BJ (cell line): Measurements from ENCODE around the gene RELL2. TPM values are rescaled to one million over a fixed set of nuclear protein-coding genes. Genes with fewer than 3 reads are reported as not detected.

Experiments
- CTCF ChIA-PET: fragments of 350-600 bp; formaldehyde crosslinking; extraction: SDS; loops from one replicate; lab custom pipeline; 2021; ENCODE audit warnings: antibody characterized with exemption, inconsistent platforms; lab: Yijun Ruan, JAX
- POLR2A ChIA-PET: fragments of 300-600 bp; sonication (Branson Sonifier 250); formaldehyde crosslinking; extraction: SDS; loops from one replicate; lab custom pipeline; 2021; ENCODE audit warnings: antibody characterized with exemption; lab: Charles Lee
- DNase-seq: peaks from one replicate; pipeline ENCODE4 v3.0.0-alpha.2; 2011; ENCODE audit warnings: low read depth
- H3K27me3 ChIP-seq: 2 replicates; pipeline ENCODE4 v1.6.0; 2011; ENCODE audit warnings: low read length; ENCODE audit not compliant: control insufficient read depth, insufficient read depth
- H3K36me3 ChIP-seq: 2 replicates; pipeline ENCODE4 v1.5.1; 2011; ENCODE audit warnings: low read length; ENCODE audit not compliant: control insufficient read depth, insufficient read depth
- H3K4me3 ChIP-seq: 2 replicates; pipeline ENCODE4 v1.5.1; 2011; ENCODE audit warnings: low read depth, mild to moderate bottlenecking, control low read depth, low read length
- CTCF ChIP-seq: IDR thresholded peaks from 2 replicates; pipeline ENCODE4 v1.5.1; 2011; ENCODE audit warnings: low read depth, mild to moderate bottlenecking, control low read depth, inconsistent platforms, low read length, moderate library complexity; ENCODE audit not compliant: insufficient read depth
- polyA plus RNA-seq: library from polyadenylated mRNA; depleted of rRNA; stranded (reverse); fragments of >200 nt; gene quantifications from 2 replicates; pipeline ENCODE4 v1.2.3, GENCODE V29; 2011

RELL2 gene
- polyA plus RNA-seq, 1 experiment: 5.0 TPM

DNA sequence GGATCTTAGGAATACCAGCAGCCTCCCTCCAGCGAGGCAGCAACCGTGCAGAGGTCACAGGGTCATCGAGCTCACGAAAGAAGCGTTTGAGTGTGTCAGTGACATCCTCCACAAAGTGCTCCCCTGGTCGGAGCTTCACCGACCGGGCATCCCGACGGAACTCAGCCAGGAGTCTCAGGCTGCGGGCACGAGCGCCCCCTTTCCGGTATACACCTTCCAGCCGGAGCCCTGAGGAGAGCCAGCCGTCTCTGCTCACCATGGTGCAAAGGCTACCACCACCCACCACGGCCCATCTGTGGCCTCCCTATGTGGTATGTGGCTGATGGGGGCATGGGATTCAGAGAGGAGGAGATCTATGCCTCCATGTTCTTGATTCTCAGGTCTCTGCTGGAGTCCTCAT, 25.2 kb downstream of the RELL2 start:
- H3K4me3 ChIP-seq: no peak overlapping the region
- ChIA-PET CTCF (interaction anchor here (0.8 to 1.7 kb wide), 4 partner anchors 9 to 70 kb away, joined by 3 to 7 read pairs (median 3); partner anchors contain the start of gene DIAPH1), POLR2A (no interaction called here)
- TF ChIP-seq CTCF: no peak
- DNase-seq: no peak
- H3K36me3 ChIP-seq: peaks cover 7% of the 10 kb centered on the region
- H3K27me3 ChIP-seq: no peaks in the 10 kb centered on the region

GRCh38 chr5:141663506-141663905, 26.7 kb downstream of the RELL2 start:
- Histone ChIP-seq H3K27me3 (no peaks in the 10 kb centered on the region), H3K36me3 (peaks cover 6% of the 10 kb centered on the region; the same call in 1 of the 2 replicates), H3K4me3 (no peak overlapping the region)
- TF ChIP-seq CTCF: no peak
- ChIA-PET POLR2A (no interaction called here), CTCF (interaction anchor here (1.0 to 5.9 kb wide), 5 partner anchors 10 to 215 kb away, joined by 3 to 34 read pairs (median 4); partner anchors contain the start of gene PCDH1)
- DNase-seq: no peak

DNA sequence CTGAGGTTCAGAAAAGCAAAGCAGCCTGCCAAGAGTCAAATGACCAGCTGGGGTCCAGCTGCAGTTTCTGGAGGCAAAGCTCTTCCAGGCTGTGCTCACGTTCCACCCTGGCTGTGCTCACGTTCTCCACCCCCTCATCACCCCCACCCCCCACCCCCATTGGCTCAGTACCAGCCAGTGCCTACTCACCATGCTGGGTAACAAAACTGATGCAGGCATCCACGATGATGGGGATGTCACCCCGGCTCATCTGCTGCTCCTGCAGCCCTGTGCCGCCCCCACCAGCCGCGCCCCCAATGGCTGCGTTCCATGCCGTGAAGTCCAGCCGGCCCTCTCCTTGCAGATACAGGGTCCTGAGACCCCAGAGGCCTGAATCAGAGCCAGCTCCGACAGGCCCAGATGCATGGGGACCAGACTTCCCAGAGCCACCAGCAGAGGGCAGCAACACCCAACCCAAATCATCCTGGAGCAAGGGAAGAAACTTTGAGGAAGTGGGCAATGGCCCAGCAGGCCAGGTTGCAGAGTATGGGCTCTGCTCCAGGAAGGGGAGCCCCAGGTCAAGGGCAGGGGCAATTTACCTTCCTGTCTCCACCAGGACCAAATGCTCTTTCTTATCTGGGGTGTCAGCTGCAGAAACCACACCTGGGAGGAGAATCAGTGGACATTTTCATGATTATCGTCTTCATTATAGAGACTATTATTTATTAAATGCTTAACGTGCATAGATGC, 28.1 kb downstream of the RELL2 start:
- no peaks in the 10 kb centered on the region for H3K27me3 ChIP-seq
- DNase-seq: no peak
- peaks cover 11% of the 10 kb centered on the region for H3K36me3 ChIP-seq
- CTCF ChIA-PET: interaction anchor here (0.7 to 5.9 kb wide), 26 partner anchors 9 to 350 kb away, joined by 3 to 34 read pairs (median 4); partner anchors contain the start of genes ARAP3, DIAPH1, HDAC3 and PCDH1
- POLR2A ChIA-PET: no interaction called here
- no peak overlapping the region for H3K4me3 ChIP-seq
- TF ChIP-seq CTCF: peak; percentile 96

DNA sequence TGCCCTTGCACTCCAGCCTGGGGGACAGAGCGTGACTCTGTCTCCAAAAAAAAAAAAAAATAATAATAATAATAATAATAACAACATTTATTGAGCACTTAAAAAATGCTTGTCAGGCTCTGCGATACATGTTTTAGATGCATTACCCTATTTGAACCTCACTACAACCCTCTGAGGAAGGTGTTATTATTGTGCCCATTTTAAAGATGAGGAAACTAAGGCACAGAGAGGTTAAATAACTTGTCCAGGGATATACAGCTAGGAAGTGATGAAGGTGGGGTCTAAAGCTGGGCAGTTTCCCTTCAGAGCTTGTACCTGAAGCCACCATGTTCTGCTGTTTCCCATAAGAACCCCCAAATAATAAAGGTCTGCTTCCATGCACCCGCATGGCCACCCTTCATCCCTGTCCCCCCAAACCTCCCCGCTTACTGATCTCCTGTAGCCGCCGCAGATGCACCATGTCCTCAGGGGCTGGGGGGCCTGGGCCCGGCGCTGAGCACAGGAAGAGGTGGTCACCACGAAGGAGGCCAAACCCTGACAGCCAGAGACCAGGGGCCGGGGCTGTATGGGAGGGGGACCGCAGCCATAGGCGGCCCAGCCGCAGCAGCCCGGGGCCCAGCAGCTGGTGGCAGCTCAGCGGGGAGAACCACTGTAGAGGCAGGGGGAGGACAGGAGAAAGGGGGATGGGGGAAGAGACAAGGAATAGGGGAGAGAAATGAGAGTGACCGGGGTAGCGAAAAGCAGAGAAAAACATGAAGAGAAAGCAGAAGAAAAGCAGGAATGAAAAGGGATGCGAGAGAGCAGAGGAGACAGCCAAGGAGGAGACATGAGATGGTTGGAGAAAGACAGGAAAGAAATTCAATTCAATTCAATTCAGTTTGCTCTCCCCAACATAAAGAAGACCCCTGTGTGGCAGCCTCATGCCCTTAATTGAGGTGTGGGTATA, 29.5 kb downstream of the RELL2 start:
- no peak for DNase-seq
- peaks cover 19% of the 10 kb centered on the region for H3K36me3 ChIP-seq
- H3K4me3 ChIP-seq: no peak overlapping the region
- TF ChIP-seq CTCF: no peak
- POLR2A ChIA-PET: no interaction called here
- no peaks in the 10 kb centered on the region for H3K27me3 ChIP-seq
- CTCF ChIA-PET: interaction anchor here (0.7 to 5.9 kb wide), 7 partner anchors 9 to 267 kb away, joined by 3 to 34 read pairs (median 3); partner anchors contain the start of genes ARAP3 and PCDH1
